SK-N-MC (cell line): ENCODE data around the gene COL9A1.

Experiments
- DNase-seq: peaks from one replicate; pipeline ENCODE4 v3.0.0-alpha.2; 2011; ENCODE audit warnings: low read depth, low spot score
- H3K27ac ChIP-seq: fragments of 200-600 bp; sonication (generic); 2 replicates; pipeline ENCODE4 v1.5.1; 2016; ENCODE audit warnings: mixed run types
- H3K36me3 ChIP-seq: fragments of 200-600 bp; sonication (generic); 2 replicates; pipeline ENCODE4 v1.6.1; 2017; ENCODE audit warnings: antibody characterized with exemption, low read length, mixed read lengths; ENCODE audit not compliant: insufficient read depth
- H3K4me3 ChIP-seq: fragments of 200-600 bp; sonication (generic); 2 replicates; pipeline ENCODE4 v1.5.1; 2016
- H3K9ac ChIP-seq: fragments of 200-600 bp; sonication (generic); 2 replicates; pipeline ENCODE4 v1.8.0; 2017; ENCODE audit warnings: mixed run types, mixed read lengths; ENCODE audit not compliant: insufficient read length
- H3K9me3 ChIP-seq: fragments of 200-600 bp; sonication (generic); 2 replicates; pipeline ENCODE4 v1.6.1; 2017; ENCODE audit warnings: low read depth, mild to moderate bottlenecking, antibody characterized with exemption, low read length, moderate library complexity, mixed read lengths
- EZH2 ChIP-seq: fragments of 200-600 bp; sonication (generic); IDR thresholded peaks from one replicate; pipeline ENCODE4 v1.6.1; 2017; ENCODE audit warnings: antibody characterized with exemption
- FOXP2 ChIP-seq: optimal IDR thresholded peaks from 2 replicates; pipeline ENCODE3; 2011; ENCODE audit warnings: mild to moderate bottlenecking, moderate library complexity; ENCODE audit not compliant: insufficient read depth; ENCODE audit errors: extremely low read length, control extremely low read depth
- POLR2AphosphoS5 ChIP-seq: IDR thresholded peaks from 2 replicates; pipeline ENCODE4 v1.6.1; 2012; ENCODE audit warnings: mild to moderate bottlenecking, low read depth, low read length, borderline replicate concordance

COL9A1 gene

DNA sequence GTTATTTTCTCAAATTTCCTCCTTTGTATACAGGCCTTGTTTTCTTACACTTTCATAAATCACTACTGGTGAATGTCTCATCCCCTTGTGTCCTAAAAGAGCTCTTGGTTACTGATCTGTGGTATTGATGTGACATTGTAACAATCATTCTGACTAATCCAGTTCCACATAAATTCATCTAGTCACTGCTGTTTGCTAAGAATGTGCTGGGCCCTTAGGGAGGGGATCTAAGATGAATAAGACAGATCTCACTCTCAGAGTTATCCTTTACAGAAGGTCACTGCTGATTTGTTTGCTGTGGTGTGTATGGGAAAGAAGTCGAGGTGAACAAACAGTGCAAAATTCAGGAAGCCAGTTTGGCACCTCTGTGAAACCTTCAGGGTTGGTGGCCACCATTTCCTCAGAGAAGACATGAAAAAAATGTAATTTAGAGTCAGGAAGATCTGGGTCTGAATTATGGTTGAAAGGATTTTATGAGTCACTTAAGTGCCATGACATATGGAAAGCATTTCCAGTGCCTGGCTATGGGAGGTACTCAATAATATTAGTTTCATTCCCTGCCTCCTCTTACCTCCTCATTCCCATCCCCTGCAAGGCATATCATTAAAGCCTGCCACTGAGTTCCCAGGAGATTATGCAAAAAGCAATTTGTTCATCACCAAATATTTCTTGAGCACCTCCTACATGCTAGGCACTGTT lies 121.8 kb downstream of the COL9A1 start:
- Histone ChIP-seq H3K4me3 (peak overlapping the region; percentile 58), H3K36me3 (peaks cover 8% of the 10 kb centered on the region), H3K27ac (peak overlapping the region; percentile 93), H3K9me3 (no peaks in the 10 kb centered on the region; the same call in 1 of the 2 replicates), H3K9ac (peak overlapping the region; percentile 1)
- TF ChIP-seq EZH2 (no peak), FOXP2 (peak; percentile 71), POLR2AphosphoS5 (no peak; the same call in 1 of the 2 replicates)
- DNase-seq, result peak; percentile 89

DNA sequence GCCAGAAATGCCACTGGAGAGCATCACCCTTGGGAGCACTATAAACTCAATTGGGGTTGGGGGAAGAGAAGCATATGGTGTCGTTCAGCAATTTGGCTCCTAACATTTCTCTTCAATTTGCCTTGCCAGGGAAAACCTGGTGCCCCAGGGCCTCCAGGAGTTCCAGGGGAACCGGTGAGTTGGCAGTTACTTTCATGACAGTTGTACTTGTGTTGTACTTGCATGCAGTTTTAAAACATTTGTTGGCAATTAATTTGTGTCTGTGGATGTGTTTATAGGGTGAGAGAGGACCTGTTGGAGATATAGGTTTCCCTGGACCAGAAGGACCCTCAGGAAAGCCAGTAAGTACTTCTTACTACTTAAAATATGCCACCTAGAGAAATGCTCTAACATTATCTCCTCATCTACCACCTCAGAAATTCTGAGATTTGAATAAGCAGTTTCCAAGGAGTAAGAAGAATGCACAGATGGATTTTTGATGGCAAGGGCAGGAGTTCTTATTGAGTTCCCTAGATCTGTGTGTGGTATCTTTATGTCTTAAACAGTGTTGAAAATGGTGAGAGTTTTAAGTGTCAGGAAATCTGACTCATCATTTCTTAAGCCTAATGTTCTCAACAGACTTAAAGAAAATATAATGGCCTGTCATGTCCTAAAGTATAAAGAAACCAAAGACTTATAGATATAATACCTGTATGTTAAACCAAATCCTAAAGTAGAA lies 122.5 kb downstream of the COL9A1 start:
- Histone ChIP-seq H3K4me3 (peak overlapping the region; percentile 58), H3K27ac (peak overlapping the region; percentile 93)

DNA sequence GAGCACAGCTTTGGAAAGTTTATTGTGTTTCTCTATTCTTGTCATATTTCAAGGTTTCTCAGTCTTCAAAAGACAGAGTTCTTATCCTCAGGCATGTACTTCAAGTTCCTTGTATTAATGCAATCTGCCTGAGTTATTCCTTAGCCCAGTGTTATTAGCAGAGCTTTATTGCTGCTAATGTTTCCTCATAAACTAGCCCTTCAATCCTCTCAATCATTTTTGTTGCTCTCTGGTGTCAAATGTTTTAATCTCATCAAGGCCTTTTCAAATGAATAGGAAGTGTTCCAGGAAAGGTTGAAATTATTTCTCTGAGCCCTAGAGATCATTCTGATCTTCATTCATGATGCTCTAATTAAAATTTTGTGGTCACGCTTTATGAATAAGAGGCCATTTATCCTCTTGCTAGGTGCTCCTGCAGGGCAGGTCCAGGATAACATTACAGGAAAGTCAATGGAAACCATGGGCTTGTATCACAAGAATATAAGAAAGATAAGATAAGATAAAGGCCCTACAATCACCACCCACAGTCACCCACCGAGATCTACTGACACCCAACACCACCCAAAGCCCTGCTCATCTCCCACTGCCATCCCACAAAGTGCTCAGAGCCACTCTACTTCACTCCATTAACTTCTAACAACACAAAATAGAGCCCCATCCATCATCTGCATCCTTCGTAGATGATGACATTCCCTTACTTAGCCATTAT lies 125.9 kb downstream of the COL9A1 start:
- Histone ChIP-seq H3K4me3 (no peak overlapping the region), H3K9ac (no peak overlapping the region), H3K36me3 (peaks cover 8% of the 10 kb centered on the region), H3K9me3 (no peaks in the 10 kb centered on the region; the same call in 1 of the 2 replicates), H3K27ac (peak overlapping the region; percentile 37; the same call in 1 of the 2 replicates)
- TF ChIP-seq POLR2AphosphoS5, result no peak
- TF ChIP-seq FOXP2, result no peak
- no peak for TF ChIP-seq EZH2
- no peak for DNase-seq

More for the DNA sequence above, 122.5 kb downstream of the COL9A1 start:
- Histone ChIP-seq H3K9ac (peak overlapping the region; percentile 1), H3K9me3 (no peaks in the 10 kb centered on the region; the same call in 1 of the 2 replicates), H3K36me3 (peaks cover 8% of the 10 kb centered on the region)
- no peak for DNase-seq
- TF ChIP-seq EZH2 (no peak), FOXP2 (no peak), POLR2AphosphoS5 (no peak)

DNA sequence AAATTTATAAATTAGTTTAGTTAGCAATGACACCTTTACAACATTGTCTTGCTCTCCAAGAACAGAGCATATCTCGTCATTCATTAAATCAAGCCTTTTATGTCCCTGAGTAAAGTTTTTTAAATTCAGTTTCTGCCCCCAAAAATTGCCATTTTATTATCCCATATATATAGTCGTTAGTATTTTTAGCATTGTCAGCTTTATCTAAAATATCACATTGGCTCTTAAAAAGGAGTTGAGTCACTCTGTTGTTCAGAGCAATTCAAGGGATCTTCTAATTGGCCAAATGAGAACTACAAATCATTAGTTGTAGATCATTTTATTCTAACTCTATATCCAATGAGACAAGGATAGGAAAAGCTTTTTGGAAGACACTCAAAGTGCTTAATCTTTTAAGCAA lies 127.1 kb downstream of the COL9A1 start:
- Histone ChIP-seq H3K36me3 (peaks cover 8% of the 10 kb centered on the region), H3K4me3 (no peak overlapping the region), H3K9ac (no peak overlapping the region), H3K9me3 (no peaks in the 10 kb centered on the region; the same call in 1 of the 2 replicates), H3K27ac (no peak overlapping the region)
- TF ChIP-seq POLR2AphosphoS5, result no peak
- no peak for TF ChIP-seq EZH2
- TF ChIP-seq FOXP2, result no peak
- no peak for DNase-seq

DNA sequence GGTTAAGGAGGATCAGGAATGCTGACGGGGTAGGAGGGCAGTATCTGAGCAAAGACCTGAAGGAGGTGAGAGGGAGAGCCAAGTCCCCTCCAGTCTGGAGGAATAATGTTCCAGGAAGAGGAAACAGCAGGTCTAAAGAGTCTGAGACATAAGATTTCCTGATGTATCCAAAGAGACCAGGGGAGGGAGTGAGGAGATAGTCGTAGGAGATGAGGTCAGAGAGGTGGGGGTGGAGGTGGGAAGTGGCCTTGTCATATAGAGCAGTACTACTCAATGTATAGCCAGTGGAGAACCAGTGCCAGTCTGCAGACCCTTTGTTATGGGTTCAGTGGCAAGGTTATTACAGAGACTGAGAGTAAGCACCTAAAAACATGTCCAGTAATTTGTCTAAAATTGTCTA lies 130.6 kb downstream of the COL9A1 start:
- no peak for DNase-seq
- H3K36me3 ChIP-seq, result no peaks in the 10 kb centered on the region
- H3K27ac ChIP-seq, result no peak overlapping the region
- no peaks in the 10 kb centered on the region; the same call in 1 of the 2 replicates for H3K9me3 ChIP-seq
- H3K4me3 ChIP-seq, result no peak overlapping the region
- TF ChIP-seq POLR2AphosphoS5 (no peak), EZH2 (no peak), FOXP2 (no peak)
- H3K9ac ChIP-seq, result no peak overlapping the region

DNA sequence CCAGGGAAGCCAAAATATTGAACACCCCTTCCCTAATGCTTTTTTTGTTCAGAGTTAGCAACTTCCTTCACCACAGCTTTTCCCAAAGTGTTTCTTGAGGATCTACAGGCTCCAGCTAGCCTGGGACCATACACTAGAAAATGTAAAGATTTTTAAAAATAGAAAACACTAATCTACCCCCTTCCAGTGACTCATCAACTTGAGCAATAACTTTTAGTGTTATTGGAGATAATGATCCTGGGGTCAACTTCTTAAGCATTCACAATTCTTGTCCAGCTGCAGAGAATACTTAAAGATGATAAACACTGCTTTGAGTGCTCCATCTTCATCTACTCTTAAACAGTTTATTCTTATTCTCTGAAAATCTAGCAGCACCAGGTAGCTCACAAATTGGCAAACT lies 131.6 kb downstream of the COL9A1 start:
- TF ChIP-seq EZH2 (no peak), FOXP2 (no peak), POLR2AphosphoS5 (no peak)
- H3K27ac ChIP-seq, result no peak overlapping the region
- no peaks in the 10 kb centered on the region; the same call in 1 of the 2 replicates for H3K9me3 ChIP-seq
- H3K9ac ChIP-seq, result no peak overlapping the region
- no peaks in the 10 kb centered on the region for H3K36me3 ChIP-seq
- H3K4me3 ChIP-seq, result no peak overlapping the region
- no peak for DNase-seq

DNA sequence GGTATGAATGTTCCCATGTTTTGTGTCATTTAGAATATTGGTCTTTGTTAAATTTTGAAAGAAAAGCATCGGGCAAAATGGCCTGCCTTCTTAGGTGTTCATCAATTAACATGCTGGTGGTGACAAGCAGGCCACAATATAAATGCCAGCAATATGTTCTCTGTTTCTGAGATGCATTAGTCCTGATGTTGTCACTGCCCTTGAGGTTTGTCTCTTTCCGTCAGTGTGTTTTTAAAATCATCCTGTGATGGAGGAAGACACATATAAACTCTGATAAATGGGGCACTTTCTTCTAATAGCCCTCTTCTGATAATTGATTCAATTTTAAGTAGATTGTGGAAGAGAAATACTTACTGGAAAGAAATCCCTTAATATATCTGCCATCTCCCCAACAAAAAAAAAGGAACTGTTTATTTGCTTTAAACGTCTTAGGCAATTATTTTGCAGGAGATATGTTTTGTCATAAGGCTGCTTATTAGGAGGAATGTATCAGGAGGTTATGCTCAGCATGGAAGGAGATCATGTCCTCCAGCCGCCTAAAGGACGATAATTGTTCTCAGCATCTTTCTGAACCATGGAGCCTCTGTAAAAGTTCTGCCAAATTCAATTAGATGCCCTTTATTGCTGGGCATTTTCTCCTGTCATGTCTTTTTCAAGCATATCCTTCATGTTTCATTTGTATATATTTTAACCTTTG lies 134.1 kb downstream of the COL9A1 start:
- TF ChIP-seq EZH2, result no peak
- TF ChIP-seq POLR2AphosphoS5, result no peak
- no peak for TF ChIP-seq FOXP2
- no peak for DNase-seq
- Histone ChIP-seq H3K27ac (no peak overlapping the region), H3K36me3 (no peaks in the 10 kb centered on the region), H3K4me3 (no peak overlapping the region), H3K9me3 (no peaks in the 10 kb centered on the region), H3K9ac (no peak overlapping the region)
